Measurements from ENCODE around the gene FMNL3.

The FMNL3 gene

GRCh38 chr12:49598527-49598926 lies 108.7 kb downstream of the FMNL3 start:
- FAIRE-seq: no peak

DNA sequence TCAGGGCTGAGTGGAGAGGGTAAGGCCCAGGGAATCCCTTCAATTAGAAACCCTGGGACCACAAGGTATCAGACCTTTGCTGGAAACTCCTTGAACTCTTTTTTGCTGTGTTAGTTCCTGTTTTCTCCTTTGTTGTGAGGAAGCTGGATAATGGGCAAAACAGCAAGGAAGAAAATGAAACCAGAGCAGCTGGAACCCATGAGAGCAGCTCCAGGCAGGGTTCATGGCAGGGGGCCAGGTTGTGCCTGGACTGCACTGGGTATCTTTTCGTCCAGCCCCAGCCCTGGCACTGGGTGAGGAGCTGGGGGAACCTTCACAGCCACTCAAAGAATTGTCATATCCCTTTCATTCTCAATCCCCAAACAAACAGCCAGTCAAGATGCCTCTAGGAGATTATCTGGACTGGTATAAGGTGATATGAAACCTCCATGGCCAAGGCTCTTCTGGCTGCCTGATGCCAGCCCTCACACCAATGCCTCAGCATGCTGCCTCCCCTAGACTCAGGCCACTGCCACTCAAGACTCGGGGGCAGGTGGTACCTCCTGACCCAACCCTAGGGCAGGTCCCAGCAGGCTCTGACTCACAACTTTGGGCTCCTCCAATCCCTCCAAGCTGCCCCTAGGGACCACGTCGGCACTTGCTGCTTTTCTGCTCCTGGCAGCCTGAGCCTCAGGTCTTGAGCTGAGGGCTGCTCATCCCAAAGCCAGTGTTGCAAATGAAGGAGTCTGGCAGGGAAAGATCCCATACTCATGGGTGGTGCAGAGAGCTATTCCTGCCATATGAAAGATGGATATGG lies 118.3 kb downstream of the FMNL3 start:
- no peak for FAIRE-seq

DNA sequence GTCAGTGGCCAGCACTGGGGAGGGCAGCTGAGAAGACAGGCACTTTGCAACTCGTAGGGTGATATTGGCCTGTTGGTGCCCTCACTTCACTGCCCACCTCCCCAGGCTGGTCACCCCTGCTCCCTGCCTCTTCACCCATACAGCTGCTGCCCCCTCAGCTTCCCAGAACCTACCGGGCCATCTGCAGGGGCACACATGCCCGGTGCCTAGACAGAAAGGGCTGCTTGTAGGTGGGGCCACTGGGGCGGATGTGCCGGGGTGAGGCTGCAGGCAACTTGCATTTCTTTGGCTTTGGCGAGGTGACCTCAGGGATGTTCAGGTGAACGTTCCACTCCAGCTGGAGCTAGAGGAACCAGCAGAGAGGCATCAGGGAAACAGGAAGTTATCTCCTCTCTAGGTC lies 118.9 kb downstream of the FMNL3 start:
- no peak for FAIRE-seq

DNA sequence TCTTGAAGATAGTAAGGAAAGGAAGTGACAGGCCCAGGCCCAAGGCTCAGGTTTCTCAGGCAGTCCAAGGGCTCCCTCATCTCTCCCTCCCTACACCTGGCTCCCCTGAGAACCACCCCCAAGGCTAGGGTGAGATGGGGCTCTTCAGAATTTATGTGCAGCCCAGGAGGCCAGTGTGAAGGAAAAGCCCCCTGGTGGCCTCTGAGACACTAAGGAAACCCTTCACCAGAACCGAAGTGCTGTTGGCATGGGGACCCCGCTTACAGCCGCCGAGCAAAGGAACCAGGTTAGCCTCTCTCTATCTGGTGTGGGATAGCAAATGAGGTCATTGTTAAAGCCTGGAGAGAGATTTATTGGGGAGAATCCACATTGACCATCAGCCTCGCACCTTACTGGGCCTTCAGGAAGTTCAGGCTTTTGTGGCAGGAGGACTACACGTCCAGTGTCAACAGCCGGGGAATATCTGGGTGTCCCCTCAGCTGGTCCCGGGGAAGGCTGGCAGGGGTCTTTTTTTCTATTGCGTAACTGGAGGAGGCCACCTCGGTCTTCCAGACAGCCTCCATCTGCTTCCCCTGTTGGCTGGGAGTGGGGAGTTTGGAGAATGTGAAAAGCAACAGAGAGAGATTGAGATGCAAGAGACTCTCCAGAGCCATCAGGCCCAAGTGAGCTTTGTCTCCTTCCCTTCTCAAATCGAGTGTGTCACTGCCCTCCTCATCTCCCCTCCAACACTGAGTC lies 119.9 kb downstream of the FMNL3 start:
- FAIRE-seq: no peak
